Psoas muscle (tissue), 8 donors: ENCODE data around the gene ACSL5. TPM values are rescaled to one million over a fixed set of nuclear protein-coding genes. Genes with fewer than 3 reads are reported as not detected.

ENCODE experiments used
- ATAC-seq, 4 donors: fragments of 200-7000 bp; cut with Tn5 transposase; one replicate each; pipeline ENCODE4 v1.9.1; 2020; ENCODE audit warnings: moderate library complexity in 3 of 4, mild to moderate bottlenecking in 2 of 4
- DNase-seq, 2 donors: peaks; one replicate each; pipeline ENCODE4 v3.0.0-alpha.2; 2020
- H3K27ac ChIP-seq: fragments of 200-600 bp; one replicate; pipeline ENCODE4 v1.8.0; 2022
- H3K27me3 ChIP-seq, 3 donors: fragments of 200-600 bp in 1 of 3; one replicate each; pipeline versions ENCODE4 v1.6.1 to v1.8.0; 2013 to 2022; ENCODE audit warnings: low read length in 2 of 3, mild to moderate bottlenecking in 2 of 3, moderate library complexity in 1 of 3; ENCODE audit not compliant: insufficient read depth in 3 of 3
- H3K36me3 ChIP-seq, 2 donors: fragments of 200-600 bp in 1 of 2; one replicate each; pipeline versions ENCODE4 v1.6.1 to v1.8.0; 2013 to 2022; ENCODE audit warnings: low read depth in 1 of 2, mild to moderate bottlenecking in 1 of 2, moderate library complexity in 1 of 2; ENCODE audit not compliant: insufficient read depth in 1 of 2
- H3K4me1 ChIP-seq: fragments of 200-600 bp; one replicate; pipeline ENCODE4 v1.8.0; 2022
- H3K4me3 ChIP-seq: fragments of 200-600 bp; one replicate; pipeline ENCODE4 v1.8.0; 2022; ENCODE audit warnings: mild to moderate bottlenecking
- H3K9me3 ChIP-seq: fragments of 200-600 bp; one replicate; pipeline ENCODE4 v1.8.0; 2022
- CTCF ChIP-seq: fragments of 200-600 bp; IDR thresholded peaks from one replicate; pipeline ENCODE4 v1.8.0; 2022; ENCODE audit warnings: antibody characterized with exemption
- WGBS, 3 donors: extraction: QIAGEN DNeasy Blood & Tissue Kit; methylation state at CpG; one replicate each; pipeline versions ENCODE4 v1.1.6 to v1.1.7; 2013; 5-methylcytosine and 5-hydroxymethylcytosine counted together
- intact Hi-C, 2 donors: fragments of 100-400 bp; cut with DNase I; formaldehyde crosslinking; loops; one replicate each; pipeline versions ENCODE4 v1.11.0 to v1.14.2; 2022
- polyA plus RNA-seq, 3 donors: library from polyadenylated mRNA; stranded (reverse); fragments of 200-250 nt; gene quantifications; one replicate each; pipeline ENCODE4 v1.2.3, GENCODE V29; 2013
- total RNA-seq, 4 donors: library from RNA; stranded (reverse); fragmentation: NEBNext Ultra II Directional in 2 of 4; extraction: Animal tissue kit (Norgen Biotek cat#: 25700) in 2 of 4; gene quantifications; one replicate each; pipeline versions ENCODE4 v1.2.1 to v1.2.4, GENCODE V29; 2021 to 2023
- donor health status: healthy with polysubstance abuse.
- donor health status: DM: no; HTN: no; CAD: no; lungs with moderate emphysema.
- donor health status: Bipolar disorder and iron deficiency.
- donor health status: healthy.
- donor health status: DM: yes; HTN: yes; CAD: no.
- donor health status: DM: no; HTN: no; CAD: no.
- donor health status: DM: no; HTN: no; CAD: no.
- donor health status: DM: yes; HTN: yes; CAD: no.

Gene ACSL5
- total and polyA plus RNA-seq, 7 donors, result 2.2 to 4.5 (median 3.4) TPM

GRCh38 chr10:112434988-112435619, 61.2 kb downstream of the ACSL5 start:
- Histone ChIP-seq H3K36me3 (peaks cover 17 to 100% of the 10 kb centered on the region in 2 donors), H3K4me1 (no peaks in the 10 kb centered on the region), H3K4me3 (no peak overlapping the region), H3K27ac (no peak overlapping the region), H3K9me3 (no peaks in the 10 kb centered on the region), H3K27me3 (no peaks in the 10 kb centered on the region)
- TF ChIP-seq CTCF, result peak; percentile 45
- DNase-seq, result no peak
- intact Hi-C loops, result loop anchor here in 1 of 2 donors (10.0 kb wide), 1 partner anchor 120 kb away; no protein-coding TSS in a partner anchor
- ATAC-seq, result no peak
- 86 to 96% (median 88%) methylated on average over 2 of the region's 2 CpGs for WGBS, 3 donors

DNA sequence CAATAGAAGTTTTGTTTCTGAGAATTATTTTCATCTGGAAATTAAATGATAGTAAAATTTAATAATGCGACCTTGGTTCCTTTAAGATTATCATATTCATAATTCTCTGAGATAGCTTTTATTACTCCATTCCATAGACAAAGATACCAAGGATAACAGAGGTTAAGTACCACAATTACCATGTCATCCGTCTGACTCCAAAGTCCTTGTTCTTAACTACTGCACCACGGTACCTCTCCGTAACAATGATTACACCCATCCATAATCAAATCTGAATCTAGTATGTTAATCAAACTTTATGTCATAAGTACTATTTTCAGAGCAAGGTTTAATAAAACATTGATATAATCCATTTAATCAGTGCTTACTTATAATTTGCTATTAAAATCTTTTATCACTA, 64.4 kb downstream of the ACSL5 start:
- TF ChIP-seq CTCF, result no peak
- peaks cover 10 to 100% of the 10 kb centered on the region in 2 donors for H3K36me3 ChIP-seq
- intact Hi-C loops, result loop anchor here in 1 of 2 donors (10.0 kb wide), 1 partner anchor 124 kb away; no protein-coding TSS in a partner anchor
- no peaks in the 10 kb centered on the region for H3K27me3 ChIP-seq
- WGBS, 3 donors, result 95 to 96% (median 95%) methylated on average over 4 of the region's 4 CpGs
- ATAC-seq, result no peak
- H3K4me3 ChIP-seq, result no peak overlapping the region
- H3K4me1 ChIP-seq, result no peaks in the 10 kb centered on the region
- no peak for DNase-seq
- H3K9me3 ChIP-seq, result no peaks in the 10 kb centered on the region
- H3K27ac ChIP-seq, result no peak overlapping the region

DNA sequence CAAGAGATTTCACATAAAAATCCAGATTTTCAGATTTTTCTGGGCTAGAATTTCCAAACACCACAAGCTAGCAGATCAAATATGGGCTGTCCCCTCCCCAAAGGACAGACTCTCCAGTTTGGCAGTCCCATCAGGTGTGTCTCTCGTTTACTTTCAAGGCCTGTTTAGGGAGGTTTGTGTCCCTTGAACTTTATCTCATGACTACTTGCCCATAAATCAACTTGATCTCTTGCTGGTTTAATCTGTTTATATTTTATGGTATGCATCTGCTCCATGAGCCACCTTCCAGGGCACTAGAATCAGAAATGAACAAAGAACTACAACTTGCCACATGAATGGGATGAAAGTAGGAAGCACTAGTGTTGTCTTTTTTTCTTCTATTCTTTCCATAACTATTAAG, 67.6 kb downstream of the ACSL5 start:
- Histone ChIP-seq H3K4me1 (peaks cover 9% of the 10 kb centered on the region), H3K9me3 (no peaks in the 10 kb centered on the region), H3K4me3 (no peak overlapping the region), H3K36me3 (peaks cover 10 to 89% of the 10 kb centered on the region in 2 donors), H3K27me3 (no peaks in the 10 kb centered on the region), H3K27ac (no peak overlapping the region)
- 68 to 72% (median 72%) methylated on average over 1 of the region's 1 CpG for whole genome bisulfite sequencing, 3 donors
- intact Hi-C loops, result loop anchor here in 1 of 2 donors (10.0 kb wide), 1 partner anchor 257 kb away; the partner anchor contains the start of gene GPAM
- TF ChIP-seq CTCF, result no peak
- DNase-seq (no peak), ATAC-seq (no peak)

GRCh38 chr10:112442063-112442462, 68.1 kb downstream of the ACSL5 start:
- DNase-seq (no peak), ATAC-seq (no peak)
- intact Hi-C loops, result loop anchor here in 1 of 2 donors (10.0 kb wide), 1 partner anchor 257 kb away; the partner anchor contains the start of gene GPAM
- Histone ChIP-seq H3K27ac (no peak overlapping the region), H3K4me1 (peaks cover 9% of the 10 kb centered on the region), H3K27me3 (no peaks in the 10 kb centered on the region), H3K36me3 (peaks cover 10 to 83% of the 10 kb centered on the region in 2 donors), H3K9me3 (no peaks in the 10 kb centered on the region), H3K4me3 (no peak overlapping the region)
- no peak for TF ChIP-seq CTCF
- WGBS, 3 donors, result 80 to 89% (median 81%) methylated on average over 3 of the region's 3 CpGs
